Kidney epithelial cell (primary cell): Measurements from ENCODE around the gene UBALD2. TPM values are rescaled to one million over a fixed set of nuclear protein-coding genes. Genes with fewer than 3 reads are reported as not detected.
A peak's percentile ranks its signal among the peaks of the same experiment; 100 is the strongest.

Source experiments
- DNase-seq: peaks from one replicate; pipeline ENCODE4 v3.0.0-alpha.2; 2010; ENCODE audit warnings: low read depth
- H3K27me3 ChIP-seq: 2 replicates; pipeline ENCODE4 v1.6.0; 2011; ENCODE audit warnings: low read length; ENCODE audit not compliant: control insufficient read depth, insufficient read depth
- H3K36me3 ChIP-seq: 2 replicates; pipeline ENCODE4 v1.5.1; 2011; ENCODE audit warnings: low read length; ENCODE audit not compliant: control insufficient read depth, insufficient read depth
- H3K4me3 ChIP-seq: 2 replicates; pipeline ENCODE4 v1.5.1; 2011; ENCODE audit warnings: low read depth, mild to moderate bottlenecking, control low read depth, low read length
- total RNA-seq: library from RNA; depleted of rRNA; stranded (reverse); fragments of >200 nt; gene quantifications from 2 replicates; pipeline ENCODE4 v1.2.3, GENCODE V29; 2015
- TF ChIP-seq, protein P1 (sequence below): IDR thresholded peaks from 2 replicates; pipeline ENCODE4 v1.5.1; 2011; ENCODE audit warnings: mild to moderate bottlenecking, moderate library complexity, low read length, control low read depth, inconsistent platforms; ENCODE audit not compliant: insufficient read depth, poor library complexity, severe bottlenecking

Gene UBALD2
- total RNA-seq, 1 donor from 2014 or later, result 28.5 TPM

DNA sequence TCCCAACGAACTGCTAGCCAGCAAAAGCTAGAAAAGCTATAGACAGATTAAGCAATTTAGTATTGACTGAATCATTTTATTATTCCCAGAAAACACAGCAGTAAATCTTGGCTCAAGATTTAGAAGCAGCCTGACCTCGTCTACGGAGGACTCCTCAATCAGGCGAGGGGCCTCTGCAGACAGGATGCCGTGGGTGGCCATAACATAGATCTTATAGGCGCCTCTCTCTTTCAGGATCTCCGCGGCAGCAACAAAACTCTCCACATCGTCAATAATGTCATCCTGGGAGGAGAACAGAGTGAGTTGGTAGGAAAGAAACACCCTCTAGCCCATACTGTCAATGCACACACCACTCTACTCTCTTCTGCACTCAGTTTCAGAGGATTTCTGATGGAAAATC is 47.6 kb downstream of the UBALD2 start:
- DNase-seq, result no peak
- Histone ChIP-seq H3K36me3 (peaks cover 2% of the 10 kb centered on the region), H3K27me3 (no peaks in the 10 kb centered on the region), H3K4me3 (no peak overlapping the region)
- TF ChIP-seq, protein P1, sequence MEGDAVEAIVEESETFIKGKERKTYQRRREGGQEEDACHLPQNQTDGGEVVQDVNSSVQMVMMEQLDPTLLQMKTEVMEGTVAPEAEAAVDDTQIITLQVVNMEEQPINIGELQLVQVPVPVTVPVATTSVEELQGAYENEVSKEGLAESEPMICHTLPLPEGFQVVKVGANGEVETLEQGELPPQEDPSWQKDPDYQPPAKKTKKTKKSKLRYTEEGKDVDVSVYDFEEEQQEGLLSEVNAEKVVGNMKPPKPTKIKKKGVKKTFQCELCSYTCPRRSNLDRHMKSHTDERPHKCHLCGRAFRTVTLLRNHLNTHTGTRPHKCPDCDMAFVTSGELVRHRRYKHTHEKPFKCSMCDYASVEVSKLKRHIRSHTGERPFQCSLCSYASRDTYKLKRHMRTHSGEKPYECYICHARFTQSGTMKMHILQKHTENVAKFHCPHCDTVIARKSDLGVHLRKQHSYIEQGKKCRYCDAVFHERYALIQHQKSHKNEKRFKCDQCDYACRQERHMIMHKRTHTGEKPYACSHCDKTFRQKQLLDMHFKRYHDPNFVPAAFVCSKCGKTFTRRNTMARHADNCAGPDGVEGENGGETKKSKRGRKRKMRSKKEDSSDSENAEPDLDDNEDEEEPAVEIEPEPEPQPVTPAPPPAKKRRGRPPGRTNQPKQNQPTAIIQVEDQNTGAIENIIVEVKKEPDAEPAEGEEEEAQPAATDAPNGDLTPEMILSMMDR, result no peak

DNA sequence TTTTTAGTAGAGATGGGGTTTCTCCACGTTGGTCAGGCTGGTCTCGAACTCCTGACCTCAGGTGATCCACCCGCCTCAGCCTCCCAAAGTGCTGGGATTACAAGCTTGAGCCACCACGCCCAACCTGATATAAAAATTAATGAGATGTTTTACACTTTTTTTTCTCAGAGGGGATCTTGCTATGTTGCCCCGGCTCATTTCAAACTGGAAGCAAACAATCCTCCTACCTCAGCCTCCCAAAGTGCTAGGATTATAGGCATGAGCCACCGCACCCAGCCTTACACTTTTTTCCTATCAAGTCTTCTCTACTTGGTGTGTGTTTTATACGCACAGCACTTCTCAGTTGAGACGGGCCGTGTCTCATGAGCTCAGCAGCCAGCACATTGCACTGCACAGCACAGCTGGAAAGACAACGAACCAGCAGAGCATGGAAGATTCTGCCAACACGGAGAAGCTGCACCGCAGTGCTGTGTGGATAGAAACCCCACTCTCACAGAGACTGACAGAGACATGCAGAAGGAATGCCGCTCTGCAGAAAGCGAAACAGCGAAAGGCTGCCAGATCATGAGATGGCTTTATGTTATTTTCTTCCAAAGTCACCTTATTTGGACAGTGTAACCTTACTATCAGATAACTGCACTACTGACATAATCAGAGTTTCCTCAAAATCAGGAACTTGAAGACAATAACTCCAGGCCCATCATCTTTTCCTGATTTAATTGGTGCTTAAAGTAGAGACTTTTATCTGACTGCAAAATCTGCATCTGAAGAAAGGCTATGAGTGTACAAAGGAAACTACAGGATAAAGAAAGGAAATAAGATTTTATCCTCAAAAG is 49.5 kb downstream of the UBALD2 start:
- DNase-seq, result peak; percentile 10
- Histone ChIP-seq H3K4me3 (no peak overlapping the region), H3K36me3 (peaks cover 2% of the 10 kb centered on the region), H3K27me3 (no peaks in the 10 kb centered on the region)
- TF ChIP-seq, protein P1, result no peak

DNA sequence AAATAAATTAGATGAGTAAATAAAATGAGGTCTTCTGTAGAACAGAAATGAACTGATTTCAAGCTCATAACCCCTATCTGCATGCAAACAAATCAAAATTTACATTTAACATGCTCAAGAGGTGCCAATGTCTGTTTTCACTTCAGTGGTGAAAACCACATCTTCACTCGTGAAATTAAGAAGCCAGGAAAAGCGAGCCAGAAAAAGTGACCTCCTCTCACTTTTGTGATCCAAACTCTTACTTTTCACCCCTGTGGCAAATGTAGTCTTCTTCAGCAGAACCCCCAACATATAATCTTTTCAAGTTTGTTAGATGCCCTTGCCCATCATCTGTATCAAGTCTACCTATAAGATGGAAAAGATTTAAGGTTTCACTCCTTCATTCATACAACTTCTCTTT is 52.4 kb downstream of the UBALD2 start:
- no peak overlapping the region for H3K4me3 ChIP-seq
- TF ChIP-seq, protein P1, result no peak
- no peak for DNase-seq
- no peaks in the 10 kb centered on the region for H3K27me3 ChIP-seq
- H3K36me3 ChIP-seq, result peaks cover 2% of the 10 kb centered on the region

DNA sequence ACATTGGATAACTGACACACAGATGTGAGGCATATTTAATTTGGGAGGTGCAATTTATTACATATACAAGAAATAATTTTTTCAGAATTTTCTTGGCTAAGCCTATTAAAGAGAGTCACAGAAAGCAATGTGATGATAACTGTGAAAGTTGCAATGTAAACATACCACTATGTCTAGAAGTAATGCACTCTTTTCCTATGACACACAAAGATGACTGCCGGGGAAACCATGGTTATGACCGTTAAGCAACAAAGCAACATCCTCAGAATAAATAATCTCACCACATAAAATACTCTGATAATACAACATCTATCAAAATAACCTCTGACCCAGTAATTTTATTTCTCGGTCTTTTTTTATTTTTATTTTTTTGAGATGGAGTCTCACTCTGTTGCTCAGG is 53.4 kb downstream of the UBALD2 start:
- H3K36me3 ChIP-seq, result no peaks in the 10 kb centered on the region
- H3K27me3 ChIP-seq, result no peaks in the 10 kb centered on the region
- no peak for DNase-seq
- no peak overlapping the region for H3K4me3 ChIP-seq
- TF ChIP-seq, protein P1, result no peak

Other genes with a start within 250 kb of the UBALD2 start
- 8.5 and 8.8 TPM in 2 replicates for gene EVPL, start 238.0 kb upstream of the UBALD2 start, total RNA-seq
- gene SRP68, start 192.8 kb upstream of the UBALD2 start, total RNA-seq, result 45.7 and 53.2 TPM in 2 replicates
- 0.33 and 0.34 TPM in 2 replicates for gene GALR2, start 190.6 kb upstream of the UBALD2 start, total RNA-seq
- not detected in 2 replicates for gene ZACN, start 186.2 kb upstream of the UBALD2 start, total RNA-seq
- gene EXOC7, start 161.6 kb upstream of the UBALD2 start, total RNA-seq, result 80.1 and 88.9 TPM in 2 replicates
- gene FOXJ1, start 124.1 kb upstream of the UBALD2 start, total RNA-seq, result 2.3 and 3.0 TPM in 2 replicates
- gene RNF157, start 24.9 kb upstream of the UBALD2 start, total RNA-seq, result 6.0 and 7.5 TPM in 2 replicates
- gene QRICH2, start 42.9 kb downstream of the UBALD2 start, total RNA-seq, result 3.3 and 6.0 TPM in 2 replicates
- gene PRPSAP1, start 88.6 kb downstream of the UBALD2 start, total RNA-seq, result 50.7 and 52.4 TPM in 2 replicates
- 159 and 165 TPM in 2 replicates for gene SPHK1, start 119.3 kb downstream of the UBALD2 start, total RNA-seq
- gene UBE2O, start 187.8 kb downstream of the UBALD2 start, total RNA-seq, result 12.6 and 15.5 TPM in 2 replicates
- not detected in 2 replicates for gene AANAT, start 202.3 kb downstream of the UBALD2 start, total RNA-seq
- gene RHBDF2, start 236.1 kb downstream of the UBALD2 start, total RNA-seq, result 101 and 111 TPM in 2 replicates